CD14-positive monocyte (primary cell): ENCODE results near the gene MORC4. TPM values are rescaled to one million over a fixed set of nuclear protein-coding genes. Genes with fewer than 3 reads are reported as not detected.

Experiments
- DNase-seq, 3 donors: peaks; one replicate each; pipeline ENCODE4 v3.0.0-alpha.2; 2011 to 2022
- H2AFZ ChIP-seq: 2 replicates; pipeline ENCODE4 v1.6.0; 2012; ENCODE audit warnings: mild to moderate bottlenecking, low read depth, low read length, inconsistent platforms; ENCODE audit not compliant: insufficient read depth, poor library complexity, severe bottlenecking
- H3K27ac ChIP-seq, 2 donors: 1 replicate in 1 of 2; 2 replicates in 1 of 2; pipeline ENCODE4 v1.5.1; 2012 to 2013; ENCODE audit warnings: low read length in 2 of 2, control low read depth in 1 of 2, inconsistent platforms in 1 of 2, low read depth in 1 of 2, mild to moderate bottlenecking in 1 of 2
- H3K27me3 ChIP-seq, 2 donors: one replicate each; pipeline versions ENCODE4 v1.6.0 to v1.6.1; 2011 to 2013; ENCODE audit warnings: low read length in 2 of 2; ENCODE audit not compliant: control insufficient read depth in 2 of 2, insufficient read depth in 2 of 2
- H3K36me3 ChIP-seq, 2 donors: replicated peaks in 1 of 2; 1 replicate in 1 of 2; 2 replicates in 1 of 2; pipeline versions ENCODE4 v1.5.1 to v1.6.1; 2012 to 2013; ENCODE audit warnings: low read length in 2 of 2, control low read depth in 1 of 2, inconsistent platforms in 1 of 2, mild to moderate bottlenecking in 1 of 2; ENCODE audit not compliant: insufficient read depth in 2 of 2, control insufficient read depth in 1 of 2
- H3K4me1 ChIP-seq, 2 donors: 1 replicate in 1 of 2; 2 replicates in 1 of 2; pipeline versions ENCODE4 v1.5.1 to v1.6.1; 2012 to 2013; ENCODE audit warnings: low read length in 2 of 2, control low read depth in 1 of 2, inconsistent platforms in 1 of 2, mild to moderate bottlenecking in 1 of 2, moderate library complexity in 1 of 2; ENCODE audit not compliant: insufficient read depth in 2 of 2, control insufficient read depth in 1 of 2
- H3K4me2 ChIP-seq: replicated peaks from 2 replicates; pipeline ENCODE3; 2012; ENCODE audit warnings: low read length, moderate library complexity, mild to moderate bottlenecking; ENCODE audit not compliant: poor library complexity, severe bottlenecking; ENCODE audit errors: extremely low read depth
- H3K4me3 ChIP-seq, 3 experiments: fragments of 200-600 bp in 1 of 3; sonication (generic) in 1 of 3; replicated peaks in 1 of 3; 1 replicate in 2 of 3; 2 replicates in 1 of 3; pipeline ENCODE4 v1.5.1; 2011 to 2013; ENCODE audit warnings: low read length in 3 of 3, mild to moderate bottlenecking in 3 of 3, control low read depth in 2 of 3, low read depth in 2 of 3, inconsistent platforms in 1 of 3, moderate library complexity in 1 of 3
- H3K79me2 ChIP-seq: 2 replicates; pipeline ENCODE4 v1.6.0; 2012; ENCODE audit warnings: mild to moderate bottlenecking, control low read depth, inconsistent platforms, low read length, moderate library complexity; ENCODE audit not compliant: insufficient read depth
- H3K9ac ChIP-seq: 2 replicates; pipeline ENCODE4 v1.6.0; 2017; ENCODE audit warnings: low read length, mild to moderate bottlenecking; ENCODE audit not compliant: insufficient read depth, poor library complexity, severe bottlenecking
- H3K9me3 ChIP-seq, 2 donors: replicated peaks in 1 of 2; 1 replicate in 1 of 2; 2 replicates in 1 of 2; pipeline versions ENCODE4 v1.5.1 to v1.6.1; 2012 to 2013; ENCODE audit warnings: low read length in 2 of 2, control low read depth in 1 of 2; ENCODE audit not compliant: control insufficient read depth in 1 of 2, insufficient read depth in 1 of 2
- H4K20me1 ChIP-seq: 2 replicates; pipeline ENCODE4 v1.6.0; 2012; ENCODE audit warnings: mild to moderate bottlenecking, low read length, control low read depth, moderate library complexity; ENCODE audit not compliant: insufficient read depth
- H3K27ac Mint-ChIP-seq, 7 donors: one replicate each; pipeline ENCODE4 v1.8.0; 2020; ENCODE audit warnings: mild to moderate bottlenecking in 7 of 7, mixed read lengths in 7 of 7, moderate library complexity in 6 of 7, inconsistent platforms in 2 of 7
- H3K27me3 Mint-ChIP-seq, 3 donors: one replicate each; pipeline ENCODE4 v1.8.0; 2021 to 2022; ENCODE audit warnings: low read depth in 3 of 3, mild to moderate bottlenecking in 3 of 3, mixed read lengths in 3 of 3, moderate library complexity in 3 of 3, inconsistent platforms in 1 of 3
- H3K36me3 Mint-ChIP-seq, 2 donors: one replicate each; pipeline ENCODE4 v1.8.0; 2020; ENCODE audit warnings: mixed read lengths in 2 of 2, inconsistent platforms in 1 of 2, mild to moderate bottlenecking in 1 of 2
- H3K4me1 Mint-ChIP-seq: one replicate; pipeline ENCODE4 v1.8.0; 2020; ENCODE audit warnings: mild to moderate bottlenecking, mixed read lengths
- H3K4me3 Mint-ChIP-seq, 2 donors: one replicate each; pipeline ENCODE4 v1.8.0; 2020; ENCODE audit warnings: mild to moderate bottlenecking in 2 of 2, mixed read lengths in 2 of 2, moderate library complexity in 1 of 2
- H3K9me3 Mint-ChIP-seq, 7 donors: one replicate each; pipeline ENCODE4 v1.8.0; 2020 to 2022; ENCODE audit warnings: mixed read lengths in 7 of 7, mild to moderate bottlenecking in 6 of 7, moderate library complexity in 6 of 7, inconsistent platforms in 2 of 7
- WGBS: methylation state at CpG from one replicate; pipeline ENCODE4 v1.1.5; 2013; ENCODE audit warnings: missing lambda C conversion rate; ENCODE audit not compliant: insufficient coverage; 5-methylcytosine and 5-hydroxymethylcytosine counted together
- intact Hi-C, 2 donors: fragments of 100-400 bp; cut with micrococcal nuclease; formaldehyde crosslinking; loops; one replicate each; pipeline versions ENCODE4 v1.15.0 to v1.15.1; 2023
- polyA plus RNA-seq, 3 donors: library from polyadenylated mRNA; depleted of rRNA in 1 of 3; unstranded in 2 of 3; stranded (reverse) in 1 of 3; fragments of 300-500 nt in 2 of 3; fragments of >200 nt in 1 of 3; fragmentation: Illumina TruSeq in 2 of 3; gene quantifications; 1 replicate in 2 of 3; 2 replicates in 1 of 3; pipeline ENCODE4 v1.2.3, GENCODE V29; 2012 to 2021
- TF ChIP-seq, protein P1 (sequence below): fragments of 200-600 bp; IDR thresholded peaks from one replicate; pipeline ENCODE4 v1.8.0; 2022; ENCODE audit warnings: antibody characterized with exemption, mild to moderate bottlenecking

Gene MORC4
- polyA plus RNA-seq, 3 donors = 0.06 to 0.23 (median 0.10) TPM

DNA sequence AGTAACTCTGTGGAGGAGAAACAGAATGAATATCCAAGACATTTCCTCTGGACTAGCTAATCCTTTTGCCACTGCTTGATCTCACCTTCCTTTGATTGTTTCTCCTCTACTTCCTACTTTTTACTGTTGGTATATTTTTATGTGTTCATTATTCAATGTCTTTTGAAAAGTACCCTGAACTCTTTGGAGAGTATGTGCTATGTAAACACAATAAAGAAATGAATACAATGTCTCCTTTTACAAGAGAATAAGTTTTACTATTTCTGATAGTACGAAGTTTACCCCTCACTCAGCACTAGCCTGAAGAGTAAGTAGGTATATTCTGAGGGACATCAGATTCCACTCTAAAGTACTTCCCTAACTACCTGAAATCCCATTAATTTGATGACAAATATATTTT, 59.9 kb downstream of the MORC4 start:
- no peaks in the 10 kb centered on the region for H3K36me3 Mint-ChIP-seq
- H3K36me3 ChIP-seq = no peaks in the 10 kb centered on the region
- no CpG with 5 or more reads among the region's 1 CpG for WGBS
- H3K27me3 ChIP-seq = no peaks in the 10 kb centered on the region
- no peaks in the 10 kb centered on the region for H3K9me3 ChIP-seq
- H3K4me3 Mint-ChIP-seq = no peak overlapping the region
- H3K27ac ChIP-seq = no peak overlapping the region
- no peak for DNase-seq
- no peaks in the 10 kb centered on the region for H3K4me1 ChIP-seq
- no peak overlapping the region for H3K27ac Mint-ChIP-seq
- intact Hi-C loops = no loop called here
- peaks cover 0 to 5% (median 1%) of the 10 kb centered on the region in 3 donors for H3K27me3 Mint-ChIP-seq
- no peak overlapping the region for H3K4me2 ChIP-seq
- TF ChIP-seq, protein P1, sequence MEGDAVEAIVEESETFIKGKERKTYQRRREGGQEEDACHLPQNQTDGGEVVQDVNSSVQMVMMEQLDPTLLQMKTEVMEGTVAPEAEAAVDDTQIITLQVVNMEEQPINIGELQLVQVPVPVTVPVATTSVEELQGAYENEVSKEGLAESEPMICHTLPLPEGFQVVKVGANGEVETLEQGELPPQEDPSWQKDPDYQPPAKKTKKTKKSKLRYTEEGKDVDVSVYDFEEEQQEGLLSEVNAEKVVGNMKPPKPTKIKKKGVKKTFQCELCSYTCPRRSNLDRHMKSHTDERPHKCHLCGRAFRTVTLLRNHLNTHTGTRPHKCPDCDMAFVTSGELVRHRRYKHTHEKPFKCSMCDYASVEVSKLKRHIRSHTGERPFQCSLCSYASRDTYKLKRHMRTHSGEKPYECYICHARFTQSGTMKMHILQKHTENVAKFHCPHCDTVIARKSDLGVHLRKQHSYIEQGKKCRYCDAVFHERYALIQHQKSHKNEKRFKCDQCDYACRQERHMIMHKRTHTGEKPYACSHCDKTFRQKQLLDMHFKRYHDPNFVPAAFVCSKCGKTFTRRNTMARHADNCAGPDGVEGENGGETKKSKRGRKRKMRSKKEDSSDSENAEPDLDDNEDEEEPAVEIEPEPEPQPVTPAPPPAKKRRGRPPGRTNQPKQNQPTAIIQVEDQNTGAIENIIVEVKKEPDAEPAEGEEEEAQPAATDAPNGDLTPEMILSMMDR = no peak
- no peak overlapping the region for H3K4me3 ChIP-seq
- H3K9me3 Mint-ChIP-seq = no peaks in the 10 kb centered on the region
- no peaks in the 10 kb centered on the region for H3K79me2 ChIP-seq
- no peaks in the 10 kb centered on the region for H4K20me1 ChIP-seq
- no peak overlapping the region for H3K9ac ChIP-seq
- H3K4me1 Mint-ChIP-seq = no peaks in the 10 kb centered on the region
- H2AFZ ChIP-seq = no peak overlapping the region

DNA sequence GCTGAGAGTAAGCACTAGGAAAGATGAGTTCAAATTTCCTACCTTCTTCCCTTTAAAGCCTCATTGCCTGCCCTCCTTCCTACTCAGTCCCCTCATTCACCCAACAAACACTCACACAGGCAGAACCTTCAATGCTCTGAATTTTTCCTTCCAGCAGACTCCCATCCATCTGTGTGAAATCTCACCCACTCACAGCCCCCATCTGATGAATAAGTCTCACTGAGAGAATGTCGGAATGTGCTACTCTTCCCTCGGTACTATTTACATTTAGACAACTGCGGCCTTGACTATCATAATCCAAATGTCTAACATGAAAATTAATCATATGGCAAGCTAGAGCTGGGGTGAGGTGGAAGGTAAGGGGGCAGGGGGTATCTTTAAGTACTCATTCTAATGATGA, 60.4 kb downstream of the MORC4 start:
- H3K9me3 Mint-ChIP-seq = no peaks in the 10 kb centered on the region
- Histone ChIP-seq H3K9ac (no peak overlapping the region), H3K4me1 (no peaks in the 10 kb centered on the region), H3K27me3 (no peaks in the 10 kb centered on the region), H3K79me2 (no peaks in the 10 kb centered on the region), H3K36me3 (no peaks in the 10 kb centered on the region), H3K4me2 (no peak overlapping the region), H3K9me3 (no peaks in the 10 kb centered on the region), H4K20me1 (no peaks in the 10 kb centered on the region), H3K4me3 (no peak overlapping the region), H3K27ac (no peak overlapping the region), H2AFZ (no peak overlapping the region)
- TF ChIP-seq, protein P1 = no peak
- no peak for DNase-seq
- H3K4me3 Mint-ChIP-seq = no peak overlapping the region
- no peak overlapping the region for H3K27ac Mint-ChIP-seq
- no peaks in the 10 kb centered on the region for H3K36me3 Mint-ChIP-seq
- WGBS = no CpG with 5 or more reads among the region's 3 CpGs
- peaks cover 0 to 3% (median 1%) of the 10 kb centered on the region in 3 donors for H3K27me3 Mint-ChIP-seq
- intact Hi-C loops = no loop called here
- no peaks in the 10 kb centered on the region for H3K4me1 Mint-ChIP-seq
